ENCODE results near the gene NSUN2. TPM values are rescaled to one million over a fixed set of nuclear protein-coding genes. Genes with fewer than 3 reads are reported as not detected.

The NSUN2 gene
- total and polyA plus RNA-seq, 2 of the 4 experiments (the other 2 are of a cell fraction) = 51.1 to 61.1 TPM

DNA sequence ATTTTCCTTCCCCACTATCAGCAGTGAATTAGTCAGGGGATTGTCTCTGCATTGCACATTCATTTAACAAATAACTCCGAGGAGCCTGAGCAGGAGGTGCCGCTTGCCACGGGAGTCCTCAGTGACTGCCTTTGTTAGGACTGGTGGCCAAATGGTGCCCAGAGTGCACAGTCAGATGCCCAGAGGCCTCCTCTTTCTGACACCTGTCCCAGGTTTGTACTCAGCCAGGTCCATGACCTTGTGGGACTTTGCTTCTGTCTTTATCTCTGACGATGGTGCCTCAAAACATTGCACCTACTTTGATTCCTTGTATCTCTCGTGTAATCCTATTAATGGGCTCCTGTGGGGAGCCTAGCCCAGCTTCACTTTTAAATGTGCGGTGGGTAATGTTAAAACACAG is 4.7 kb upstream of the NSUN2 start:
- in situ Hi-C loops (cut with MboI; ENCODE audit: low sequenced_read_pairs) = no loop called here
- no TSS peak for BruUV-seq (replicated peaks)

More for the DNA sequence above, 4.7 kb upstream of the NSUN2 start:
- Histone ChIP-seq H3K4ac (ENCODE audit: low read depth, low read length) (no peak overlapping the region), H2AFZ (replicated peaks; ENCODE audit: low read length, poor library complexity) (no peak overlapping the region), H3K27me3 (ENCODE audit: control insufficient read depth, insufficient read depth, low read length) (no peaks in the 10 kb centered on the region), H4K91ac (ENCODE audit: insufficient read depth, low read depth, low read length) (no peak overlapping the region), H2BK20ac (ENCODE audit: low read depth, low read length) (no peak overlapping the region), H2BK120ac (ENCODE audit: low read depth, low read length) (no peak overlapping the region), H2AK5ac (ENCODE audit: low read depth, low read length) (no peak overlapping the region), H3K56ac (ENCODE audit: extremely low read depth, insufficient read depth, low read length) (no peak overlapping the region), H4K5ac (ENCODE audit: low read depth, low read length) (no peak overlapping the region), H2BK5ac (ENCODE audit: low read depth, low read length, poor library complexity, severe bottlenecking) (no peak overlapping the region), H3K27ac (ENCODE audit: insufficient read depth, low read length) (no peak overlapping the region), H2BK15ac (ENCODE audit: low read depth, low read length) (no peak overlapping the region), H3K4me1 (ENCODE audit: control insufficient read depth, insufficient read depth, low read length) (peaks cover 9% of the 10 kb centered on the region), H3K9ac (ENCODE audit: low read depth, low read length) (no peak overlapping the region), H3K14ac (replicated peaks; ENCODE audit: low read depth, low read length) (no peak overlapping the region), H3K36me3 (ENCODE audit: control insufficient read depth, insufficient read depth, low read length) (no peaks in the 10 kb centered on the region), H3K79me1 (ENCODE audit: low read depth in 1 of 2, low read length in 2 of 2) (peaks cover 30 to 63% of the 10 kb centered on the region in 2 experiments), H3K18ac (ENCODE audit: low read depth, low read length) (no peak overlapping the region), H3K4me2 (ENCODE audit: low read depth, low read length) (no peak overlapping the region), H3K9me3 (ENCODE audit: control insufficient read depth, insufficient read depth, low read length) (no peaks in the 10 kb centered on the region), H4K20me1 (ENCODE audit: insufficient read depth, low read length) (peaks cover 35% of the 10 kb centered on the region), H3K4me3 (ENCODE audit: insufficient read depth, low read depth, low read length) (no peak overlapping the region), H3K9me1 (ENCODE audit: insufficient read depth, low read length) (peaks cover 16% of the 10 kb centered on the region), H4K8ac (ENCODE audit: low read depth in 2 of 2, low read length in 2 of 2) (no peak overlapping the region), H2AK9ac (replicated peaks; ENCODE audit: low read depth, low read length, poor library complexity) (no peak overlapping the region), H3K23ac (ENCODE audit: low read depth, low read length) (no peak overlapping the region)
- POLR2A ChIA-PET (ENCODE audit: unreplicated experiment) = no interaction called here
- DNase-seq (no peak), ATAC-seq (ENCODE audit: low read depth) (no peak)
- TF ChIP-seq MXI1 (IDR thresholded peaks at IDR 0.05; ENCODE audit: borderline replicate concordance, low read depth, low read length) = no peak
- TF ChIP-seq SMC3 (IDR thresholded peaks at IDR 0.05; ENCODE audit: low read depth, low read length) = no peak
- TF ChIP-seq, protein P1, sequence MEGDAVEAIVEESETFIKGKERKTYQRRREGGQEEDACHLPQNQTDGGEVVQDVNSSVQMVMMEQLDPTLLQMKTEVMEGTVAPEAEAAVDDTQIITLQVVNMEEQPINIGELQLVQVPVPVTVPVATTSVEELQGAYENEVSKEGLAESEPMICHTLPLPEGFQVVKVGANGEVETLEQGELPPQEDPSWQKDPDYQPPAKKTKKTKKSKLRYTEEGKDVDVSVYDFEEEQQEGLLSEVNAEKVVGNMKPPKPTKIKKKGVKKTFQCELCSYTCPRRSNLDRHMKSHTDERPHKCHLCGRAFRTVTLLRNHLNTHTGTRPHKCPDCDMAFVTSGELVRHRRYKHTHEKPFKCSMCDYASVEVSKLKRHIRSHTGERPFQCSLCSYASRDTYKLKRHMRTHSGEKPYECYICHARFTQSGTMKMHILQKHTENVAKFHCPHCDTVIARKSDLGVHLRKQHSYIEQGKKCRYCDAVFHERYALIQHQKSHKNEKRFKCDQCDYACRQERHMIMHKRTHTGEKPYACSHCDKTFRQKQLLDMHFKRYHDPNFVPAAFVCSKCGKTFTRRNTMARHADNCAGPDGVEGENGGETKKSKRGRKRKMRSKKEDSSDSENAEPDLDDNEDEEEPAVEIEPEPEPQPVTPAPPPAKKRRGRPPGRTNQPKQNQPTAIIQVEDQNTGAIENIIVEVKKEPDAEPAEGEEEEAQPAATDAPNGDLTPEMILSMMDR (conservative IDR thresholded peaks at IDR 0.05; ENCODE audit: low read depth, low read length) = no peak
- no peak for TF ChIP-seq NFE2L2 (IDR thresholded peaks at IDR 0.05; ENCODE audit: low read depth, low read length)
- no peak for TF ChIP-seq CHD1 (IDR thresholded peaks at IDR 0.05; ENCODE audit: low read depth, low read length)
- no peak for TF ChIP-seq RAD21 (IDR thresholded peaks at IDR 0.05; ENCODE audit: low read length)
- TF ChIP-seq, protein P2, sequence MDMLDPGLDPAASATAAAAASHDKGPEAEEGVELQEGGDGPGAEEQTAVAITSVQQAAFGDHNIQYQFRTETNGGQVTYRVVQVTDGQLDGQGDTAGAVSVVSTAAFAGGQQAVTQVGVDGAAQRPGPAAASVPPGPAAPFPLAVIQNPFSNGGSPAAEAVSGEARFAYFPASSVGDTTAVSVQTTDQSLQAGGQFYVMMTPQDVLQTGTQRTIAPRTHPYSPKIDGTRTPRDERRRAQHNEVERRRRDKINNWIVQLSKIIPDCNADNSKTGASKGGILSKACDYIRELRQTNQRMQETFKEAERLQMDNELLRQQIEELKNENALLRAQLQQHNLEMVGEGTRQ (IDR thresholded peaks at IDR 0.05; ENCODE audit: low read depth, low read length) = no peak
- TF ChIP-seq RCOR1 (IDR thresholded peaks at IDR 0.05; ENCODE audit: insufficient replicate concordance, low read length) = no peak
- no peak for TF ChIP-seq MAZ (IDR thresholded peaks at IDR 0.05; ENCODE audit: borderline replicate concordance, low read depth, low read length)
- no peak for TF ChIP-seq POLR2A (IDR thresholded peaks at IDR 0.05; ENCODE audit: low read depth, low read length)
- no peak for TF ChIP-seq MAFK (IDR thresholded peaks at IDR 0.05; ENCODE audit: low read depth, low read length)
- no peak for TF ChIP-seq FOS (IDR thresholded peaks at IDR 0.05; ENCODE audit: low read depth, low read length)
- CTCF ChIA-PET = no interaction called here
- dilution Hi-C loops (cut with HindIII; ENCODE audit: low sequenced_read_pairs, unreplicated experiment) = no loop called here
- intact Hi-C loops (cut with micrococcal nuclease) = no loop called here
- 93% methylated on average over 3 of the region's 6 CpGs; no CpG with 5 or more reads in 1 of the 2 experiments for WGBS, 2 experiments (ENCODE audit: extremely low coverage in 2 of 2, insufficient read length in 1 of 2)
